GM19468 (cell line): ENCODE measurements around the gene SYT6.

Experiments
- ATAC-seq: cut with Tn5 transposase; IDR thresholded peaks from one replicate; pipeline ENCODE4 v1.9.1; 2021; ENCODE audit warnings: mild to moderate bottlenecking, moderate library complexity, moderate number of reproducible peaks; ENCODE audit not compliant: unreplicated experiment; ENCODE audit errors: extremely low read depth

Gene SYT6

GRCh38 chr1:114100148-114100547, 53.5 kb downstream of the SYT6 start:
- no peak for ATAC-seq

DNA sequence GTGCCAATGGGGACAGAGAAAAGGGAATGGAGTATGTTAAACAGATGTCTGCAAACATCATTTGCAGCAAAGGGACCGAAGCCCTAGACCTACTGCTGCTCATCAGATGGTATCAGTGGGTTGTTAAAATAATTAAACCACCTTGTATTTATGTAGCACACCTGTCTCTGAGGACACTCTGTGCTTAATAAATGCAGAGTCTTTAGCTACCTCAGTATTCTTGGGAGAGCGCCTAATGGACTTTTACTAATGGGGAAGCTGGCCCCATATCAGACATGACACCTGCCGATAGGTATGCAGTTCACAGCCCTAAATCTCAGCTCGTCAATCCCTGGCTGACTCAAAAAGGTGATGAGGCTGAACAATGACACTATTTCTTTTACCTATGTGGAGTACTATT, 54.4 kb downstream of the SYT6 start:
- no peak for ATAC-seq

- ATAC-seq: no peak
These were observed 56.6 kb downstream of the SYT6 start for GRCh38 chr1:114097109-114097508.

- ATAC-seq: no peak
These were observed 59.0 kb downstream of the SYT6 start for GRCh38 chr1:114094675-114095074.

DNA sequence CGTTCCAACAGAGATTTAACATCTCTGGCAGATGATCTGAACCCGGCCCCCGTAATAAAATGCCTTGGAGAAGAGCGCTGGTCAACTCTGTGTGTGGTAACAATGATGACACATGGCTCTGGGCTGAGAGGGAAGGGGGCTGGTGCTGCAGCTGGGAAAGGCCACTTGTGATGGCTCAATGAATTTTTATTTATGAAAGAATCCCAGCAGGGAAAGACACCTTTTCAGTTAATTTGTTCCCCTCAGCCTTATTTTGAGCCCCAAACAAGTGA, 59.4 kb downstream of the SYT6 start:
- no peak for ATAC-seq

DNA sequence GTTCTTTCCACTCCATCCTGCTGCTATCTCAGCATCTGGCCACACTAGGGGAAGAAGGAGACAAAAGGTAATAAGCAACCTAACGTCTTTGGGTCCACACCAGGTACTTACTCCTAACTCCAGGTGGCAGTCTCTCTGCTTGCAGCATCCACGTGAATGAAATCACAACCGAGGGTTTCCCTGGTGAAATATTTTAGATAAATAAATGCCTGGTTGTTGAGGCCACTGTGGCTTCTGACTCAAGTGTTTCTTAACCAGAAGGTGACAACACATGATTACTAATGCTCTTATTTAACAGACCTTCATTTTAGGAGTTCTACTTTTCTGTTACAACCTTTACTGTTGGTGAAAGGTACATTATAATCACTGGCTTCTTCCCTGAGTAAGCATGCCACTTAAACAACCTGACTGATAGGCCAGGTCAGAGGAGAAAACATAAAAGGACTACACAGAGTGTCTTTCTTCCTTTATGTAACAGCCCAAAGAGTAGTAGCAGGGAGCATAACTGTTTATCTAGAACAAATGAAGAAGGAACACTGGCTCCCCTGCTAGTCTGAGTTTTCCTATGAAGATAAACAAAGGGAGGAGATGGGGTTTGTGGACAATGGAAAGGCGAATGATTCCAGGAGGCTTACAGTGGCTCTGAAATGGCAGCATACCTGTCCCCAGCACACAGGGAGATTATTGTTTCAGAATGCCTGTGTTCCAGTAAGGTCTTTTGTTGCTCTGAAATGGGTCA, 59.9 kb downstream of the SYT6 start:
- no peak for ATAC-seq

DNA sequence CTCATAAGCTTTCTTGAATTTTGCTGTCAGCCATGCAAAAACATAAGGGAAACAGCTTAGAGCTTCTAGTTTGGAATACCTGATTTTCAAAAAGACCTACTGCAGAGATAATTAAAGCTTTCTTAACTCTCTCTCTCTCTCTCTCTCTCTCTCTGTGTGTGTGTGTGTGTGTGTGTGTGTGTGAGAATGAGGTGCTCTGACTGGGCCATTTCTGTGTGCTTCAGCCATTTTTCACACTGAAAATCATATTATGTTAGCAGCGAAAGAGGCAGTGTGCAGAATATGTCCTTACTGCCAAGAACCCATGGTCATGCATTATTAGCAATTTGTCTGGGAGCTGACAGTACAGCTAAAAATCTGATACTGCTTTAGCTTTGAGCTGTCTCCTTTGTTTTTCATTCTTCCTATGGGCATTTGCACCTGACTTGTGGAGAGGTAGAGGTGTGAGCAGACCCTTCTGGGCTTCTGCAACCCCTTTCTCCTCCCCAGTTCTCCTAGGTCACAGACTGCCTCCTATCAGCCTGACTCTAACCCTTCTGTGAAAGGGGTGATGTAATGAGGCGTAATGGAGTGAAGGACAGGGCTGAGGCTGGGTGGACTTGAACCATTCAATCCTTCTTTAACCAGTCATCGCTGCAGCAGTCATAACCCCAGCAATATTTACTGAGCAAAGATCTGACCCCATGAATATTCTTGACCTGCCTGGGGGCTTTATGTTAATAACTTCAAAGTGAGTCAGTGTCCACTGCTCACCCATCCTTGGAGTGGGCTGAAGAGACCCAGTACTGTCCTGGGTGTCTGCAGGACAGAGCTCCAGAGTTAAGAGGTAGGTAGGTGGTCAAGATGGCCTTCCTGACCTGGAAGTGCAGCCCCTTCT, 61.2 kb downstream of the SYT6 start:
- no peak for ATAC-seq

DNA sequence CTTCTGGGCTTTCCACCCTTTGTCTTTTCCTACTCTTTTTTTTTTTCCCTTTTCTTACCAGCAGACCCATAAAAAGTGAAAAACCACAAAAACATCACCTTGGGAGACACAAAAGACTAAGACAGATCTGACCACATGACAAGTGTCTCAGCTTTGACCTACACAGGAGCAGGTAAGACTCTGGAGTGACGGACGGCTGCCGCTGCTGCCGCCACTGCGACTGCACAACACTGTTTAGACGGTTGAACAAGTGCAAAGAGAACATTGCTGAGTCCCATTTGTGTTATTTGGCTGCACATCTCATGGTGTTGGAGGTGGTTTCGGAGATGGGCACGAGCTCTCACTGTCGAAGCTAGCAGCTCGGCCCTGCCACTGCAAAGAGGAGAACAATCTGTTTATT, 62.0 kb downstream of the SYT6 start:
- no peak for ATAC-seq

DNA sequence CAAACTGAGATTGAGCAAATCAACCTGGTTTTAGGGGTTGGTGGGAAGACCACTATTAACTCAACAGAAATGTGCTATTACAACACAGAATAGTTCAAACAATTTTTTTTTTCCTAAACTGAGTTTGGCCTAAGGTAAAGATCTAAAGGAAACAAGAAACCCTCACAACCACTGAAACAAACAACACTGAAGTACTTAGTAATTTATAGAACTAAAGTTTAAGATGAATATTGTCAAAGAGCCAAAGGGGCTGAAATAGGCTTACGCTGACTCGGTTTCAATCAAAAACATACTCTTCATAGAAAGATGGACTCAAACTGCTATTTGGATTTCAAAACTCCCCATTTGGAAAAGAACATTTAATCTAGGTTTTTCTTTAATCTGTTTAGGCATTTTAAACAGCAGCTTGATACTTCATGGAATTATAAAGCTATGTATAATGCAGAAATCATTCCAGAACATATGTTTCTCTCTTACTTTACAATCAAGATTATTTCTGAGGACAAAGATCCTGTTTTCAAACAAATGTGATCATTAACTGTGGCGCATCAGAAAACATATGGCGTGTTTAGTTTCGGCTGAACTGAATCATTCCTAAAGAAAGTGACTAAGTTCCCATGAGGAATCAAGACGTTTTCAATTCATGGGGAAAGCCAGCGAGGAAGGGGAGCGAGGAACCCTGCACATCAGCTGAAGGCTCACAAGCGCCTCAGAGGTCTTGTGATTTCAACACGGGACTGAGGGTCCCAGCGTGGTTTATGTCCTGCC, 62.7 kb downstream of the SYT6 start:
- no peak for ATAC-seq

GRCh38 chr1:114089502-114090138, 64.0 kb downstream of the SYT6 start:
- ATAC-seq: no peak

DNA sequence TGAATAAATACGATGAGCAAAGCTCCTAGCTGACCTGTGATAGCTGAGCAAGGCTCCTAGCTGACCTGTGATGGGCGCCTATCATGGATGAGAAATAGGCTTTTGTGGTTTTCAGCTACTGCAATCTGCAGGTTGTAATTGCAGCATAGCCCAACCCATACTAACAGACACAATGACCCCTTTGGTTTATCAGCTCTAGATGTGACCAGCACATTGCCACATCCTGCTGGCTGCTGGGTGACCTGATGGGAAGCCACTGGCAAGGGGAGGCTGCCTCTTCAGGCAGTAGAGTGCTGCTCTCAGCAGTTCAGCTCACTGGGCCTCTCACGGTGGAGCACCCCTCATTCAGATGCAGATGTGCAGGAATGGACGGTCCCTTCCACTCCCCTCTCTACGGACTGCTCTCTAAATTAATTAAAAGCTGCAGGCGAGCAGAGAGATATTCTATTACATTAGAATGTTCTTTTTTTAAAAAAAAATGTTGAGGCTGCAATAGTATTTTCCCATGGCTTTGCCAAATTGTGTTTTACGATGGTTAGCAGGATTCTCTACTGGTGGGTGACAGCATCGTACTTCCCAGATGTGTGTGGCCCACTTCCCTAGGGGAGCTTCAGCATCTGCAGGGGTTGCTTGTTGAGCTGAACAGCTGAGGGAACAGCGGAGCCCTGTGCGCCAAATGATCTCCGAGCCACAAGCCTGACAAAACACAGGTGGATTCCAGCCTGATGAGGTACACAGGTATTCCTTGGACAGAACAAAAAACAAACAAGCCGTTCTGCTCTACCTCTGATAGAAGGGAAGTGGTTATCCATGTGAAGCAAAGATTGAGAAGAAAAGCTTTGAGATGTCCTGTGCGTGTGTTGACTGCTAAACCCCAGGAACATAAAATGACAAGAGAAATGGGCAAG, 65.0 kb downstream of the SYT6 start:
- ATAC-seq: no peak

- ATAC-seq: no peak
These were observed 66.2 kb downstream of the SYT6 start for GRCh38 chr1:114087495-114087894.

GRCh38 chr1:114086601-114087368, 66.9 kb downstream of the SYT6 start:
- no peak for ATAC-seq

DNA sequence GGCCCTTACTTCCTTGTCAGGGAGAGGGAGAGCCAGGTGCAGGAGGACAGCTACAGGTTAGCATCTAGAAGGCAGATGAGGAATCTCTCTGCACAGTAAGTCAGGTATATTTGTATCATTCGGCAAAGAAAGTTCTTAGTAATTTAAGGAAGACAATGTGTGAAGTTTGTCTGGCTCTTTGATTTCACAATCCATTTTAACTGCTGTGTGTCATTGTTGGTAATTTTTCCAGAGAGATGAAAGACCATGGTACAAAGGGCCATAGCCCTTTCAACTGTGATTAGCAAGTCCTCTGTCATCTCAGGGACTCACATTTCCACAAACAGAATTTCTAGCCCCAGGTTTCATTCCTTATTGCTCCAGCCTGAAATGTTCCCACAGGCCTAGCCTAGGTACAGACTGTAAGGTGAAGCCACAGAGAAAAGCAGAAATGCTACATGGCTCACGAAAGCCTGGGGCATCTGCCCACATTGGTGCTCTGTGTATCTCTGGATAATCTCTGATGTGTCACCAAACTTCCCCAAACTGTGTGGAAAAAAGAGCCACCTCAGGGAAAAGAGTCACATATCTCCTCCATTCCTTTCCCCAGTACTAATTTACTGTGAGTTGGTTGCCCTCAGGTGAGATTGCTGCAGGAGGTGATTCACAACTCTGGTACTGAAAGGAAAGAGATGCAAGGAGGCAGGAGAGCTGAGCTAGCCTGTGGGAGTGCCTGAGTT, 70.6 kb downstream of the SYT6 start:
- no peak for ATAC-seq

DNA sequence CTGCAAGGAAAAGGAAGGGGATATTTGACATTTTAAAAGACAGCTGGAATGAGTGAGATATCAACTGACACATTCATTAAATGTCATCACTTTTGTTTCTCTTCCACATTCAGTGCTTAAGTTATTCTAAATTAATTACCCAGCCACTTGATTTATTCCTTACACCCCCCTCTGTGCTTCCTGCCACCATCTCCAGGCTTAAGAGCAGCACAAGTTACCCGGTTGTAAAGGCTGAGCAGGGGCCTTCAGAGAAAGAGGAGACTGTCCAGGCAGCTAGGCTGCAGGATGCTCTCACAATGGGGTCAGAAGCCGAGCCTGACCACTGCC, 71.4 kb downstream of the SYT6 start:
- no peak for ATAC-seq

GRCh38 chr1:114081437-114082303, 72.0 kb downstream of the SYT6 start:
- ATAC-seq: no peak
